Hepatic stellate cell (primary cell): ENCODE results near the gene DAB2.

Source experiments
- DNase-seq: peaks from one replicate; pipeline ENCODE4 v3.0.0; 2011; ENCODE audit warnings: low spot score

Gene DAB2

GRCh38 chr5:39447968-39448367 is 23.2 kb upstream of the DAB2 start:
- DNase-seq, result no peak

GRCh38 chr5:39447059-39447458 is 22.3 kb upstream of the DAB2 start:
- no peak for DNase-seq

DNA sequence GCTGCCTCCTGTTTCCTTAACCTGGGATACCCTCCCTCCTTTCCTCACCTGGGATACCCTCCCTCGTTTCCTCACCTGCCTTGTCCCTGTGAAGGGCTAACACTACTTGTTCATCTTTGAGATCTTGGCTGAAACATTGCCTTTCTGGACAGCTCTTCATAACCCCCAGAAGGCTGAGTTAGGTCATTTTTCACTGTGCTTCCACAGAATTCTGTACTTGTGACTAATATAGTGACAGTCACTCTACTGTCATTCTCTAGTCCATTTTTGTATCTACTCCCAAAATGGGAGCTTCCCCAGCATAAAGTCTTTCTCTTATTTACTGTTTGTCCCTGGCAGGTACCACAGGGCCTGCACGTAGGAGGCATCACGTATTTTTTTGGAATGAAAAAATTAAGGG is 21.5 kb upstream of the DAB2 start:
- no peak for DNase-seq

- no peak for DNase-seq
Observed at GRCh38 chr5:39443911-39444310, 19.1 kb upstream of the DAB2 start.

DNA sequence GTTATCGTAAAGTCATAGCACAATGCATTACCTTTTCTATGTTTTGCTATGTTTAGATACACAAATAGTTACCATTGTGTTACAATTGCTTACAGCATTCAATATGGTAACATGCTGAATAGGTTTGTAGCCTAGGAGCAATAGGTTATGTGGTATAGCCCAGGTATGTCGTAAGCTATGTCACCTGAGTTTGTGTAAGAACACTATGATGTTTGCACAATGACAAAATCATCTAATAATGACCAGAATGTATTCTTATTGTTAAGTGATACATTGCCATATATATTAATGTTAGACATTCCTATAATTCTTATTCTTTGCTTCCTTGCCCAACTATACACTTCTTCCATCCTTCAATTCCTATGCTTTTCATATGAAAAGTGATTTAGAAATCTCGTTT is 18.2 kb upstream of the DAB2 start:
- no peak for DNase-seq

DNA sequence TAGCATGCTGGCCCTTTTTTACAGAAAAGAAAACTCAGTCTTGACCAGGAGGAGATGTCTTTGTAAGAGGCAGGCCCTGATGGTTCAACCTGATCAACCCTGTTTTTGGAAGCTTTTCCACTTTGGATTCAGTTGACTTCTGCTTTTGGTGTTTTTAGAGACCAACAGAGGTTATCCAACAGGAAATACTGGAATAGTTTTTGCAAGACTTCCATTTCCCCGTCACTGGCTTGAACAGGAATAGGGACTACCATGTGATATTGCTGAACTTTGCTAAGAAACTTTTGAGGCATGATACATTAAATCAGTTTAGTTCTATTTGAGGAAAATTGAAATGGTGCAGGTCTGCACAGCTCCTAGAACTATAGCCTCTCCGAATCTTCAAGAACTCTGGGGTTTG is 17.1 kb upstream of the DAB2 start:
- no peak for DNase-seq

DNA sequence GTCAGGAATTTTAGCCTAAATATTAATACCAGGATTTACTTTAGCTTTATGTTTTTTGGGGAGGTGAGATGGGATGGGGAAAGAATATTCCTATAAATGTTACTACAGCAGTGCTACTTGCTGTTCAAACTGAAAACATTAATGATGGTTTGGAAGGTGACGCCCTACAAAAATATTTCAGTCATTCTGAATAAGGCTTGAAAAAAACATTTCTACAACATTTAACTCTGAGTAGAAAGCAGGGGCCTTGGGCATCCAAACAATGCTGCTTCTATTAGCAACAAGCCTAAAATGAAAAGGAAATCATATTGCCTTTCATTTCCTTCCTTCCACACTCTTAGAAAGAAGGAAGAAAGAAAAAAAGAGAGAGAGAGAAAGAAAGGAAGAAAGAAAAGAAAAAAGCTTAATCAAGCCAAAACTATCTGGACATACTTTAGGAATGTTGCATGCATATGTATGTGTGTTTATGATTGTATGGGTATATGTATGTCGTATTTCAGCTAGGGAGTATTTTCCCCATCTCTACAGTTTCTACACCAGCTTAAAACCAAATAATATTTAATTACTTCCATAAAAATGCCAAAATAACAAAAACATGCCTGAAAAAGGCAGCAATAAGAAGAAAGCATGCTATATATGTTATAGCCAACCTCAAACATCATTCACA is 16.3 kb upstream of the DAB2 start:
- no peak for DNase-seq

DNA sequence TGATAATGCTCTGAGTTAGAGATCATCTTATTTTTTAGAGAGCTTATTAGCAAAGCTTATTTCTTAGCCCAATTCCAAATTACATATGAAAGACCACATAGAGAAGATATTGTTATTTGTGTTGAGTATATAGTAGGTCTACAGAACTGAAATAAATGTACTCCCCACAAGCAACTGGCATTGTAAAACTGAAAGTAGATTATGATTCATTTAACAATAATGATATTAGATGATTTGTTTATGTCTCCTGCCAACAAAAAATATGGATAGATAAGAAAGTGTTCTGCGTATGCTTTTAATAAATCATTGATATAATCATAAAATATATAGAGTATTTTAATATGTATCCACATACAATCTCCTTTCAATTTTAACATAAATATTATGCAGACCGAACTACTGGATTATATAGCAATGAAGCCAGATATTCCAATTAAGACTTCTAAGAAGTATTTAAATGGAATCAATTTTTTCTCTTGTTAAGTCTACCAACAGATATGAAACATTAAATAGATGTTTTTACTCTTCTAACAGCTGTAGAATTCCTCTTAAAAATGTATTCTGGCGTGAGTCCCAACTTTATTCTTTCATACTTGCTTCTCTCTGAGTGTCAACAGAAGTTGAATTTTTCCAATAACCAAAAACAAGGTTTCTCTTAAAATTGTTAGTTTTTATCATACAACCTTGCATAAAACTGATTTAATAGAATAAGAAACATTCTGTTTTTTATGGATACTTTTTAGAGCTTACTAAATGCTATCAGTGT is 15.6 kb upstream of the DAB2 start:
- no peak for DNase-seq

- no peak for DNase-seq
Observed at GRCh38 chr5:39439582-39440162, 14.9 kb upstream of the DAB2 start.

- DNase-seq, result no peak
Observed at GRCh38 chr5:39437467-39437866, 12.7 kb upstream of the DAB2 start.

GRCh38 chr5:39433848-39434247 is 9.1 kb upstream of the DAB2 start:
- no peak for DNase-seq

DNA sequence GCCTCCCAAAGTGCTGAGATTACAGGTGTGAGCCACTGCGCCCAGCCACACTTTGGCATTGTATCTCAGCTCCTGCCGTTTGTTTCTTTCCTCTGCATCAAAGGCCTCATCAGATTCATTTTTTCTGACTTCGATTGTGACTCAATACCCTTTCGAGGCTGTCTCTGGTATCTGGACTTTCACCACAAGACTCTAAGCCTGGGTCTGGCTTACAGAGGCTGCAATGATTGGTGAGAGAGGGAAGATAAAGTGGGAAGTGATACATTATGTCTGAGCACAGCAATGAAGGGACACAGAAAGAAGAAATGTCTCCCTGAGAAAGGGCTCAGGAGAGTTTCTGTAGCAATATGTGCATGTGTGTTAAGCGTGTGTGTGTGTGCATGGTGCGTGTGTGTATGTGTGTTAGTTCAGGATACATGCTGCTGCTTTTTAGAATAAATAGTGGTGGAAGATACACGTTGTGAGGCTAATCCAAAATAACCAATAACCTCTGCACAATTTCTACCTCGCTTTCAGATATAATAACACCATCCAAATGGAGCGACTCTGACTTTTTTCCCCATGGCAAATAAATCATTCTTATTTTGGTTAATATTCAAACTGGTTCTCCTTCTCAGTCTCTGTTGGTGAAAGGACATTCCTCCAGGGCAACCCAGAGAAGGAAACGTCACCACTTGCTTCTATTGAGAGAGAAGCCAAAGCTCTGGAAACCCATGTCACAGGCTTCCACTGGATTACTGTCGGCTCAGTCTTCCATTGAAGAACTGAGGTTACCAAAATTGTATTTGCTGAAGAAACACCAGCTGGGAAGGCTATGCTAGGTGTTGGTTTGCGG is 8.1 kb upstream of the DAB2 start:
- DNase-seq, result no peak

DNA sequence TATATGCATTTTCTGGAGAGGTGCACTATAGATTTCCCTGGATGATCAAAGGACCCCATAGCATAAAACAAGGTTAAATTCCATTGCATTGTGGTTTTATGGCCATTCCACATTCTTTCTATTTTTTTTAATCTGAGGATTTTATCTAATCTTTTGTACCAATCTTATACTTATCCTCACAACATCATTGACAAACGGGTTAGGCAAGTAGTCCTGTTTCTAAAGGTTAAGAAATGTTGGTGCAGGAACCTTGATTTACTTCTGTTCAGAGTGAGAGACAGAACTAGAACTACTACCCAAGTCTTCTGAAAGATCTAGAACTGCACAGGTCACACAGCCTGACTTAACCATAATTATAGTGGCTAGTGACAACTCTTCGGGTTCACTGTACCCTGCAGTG is 5.7 kb upstream of the DAB2 start:
- no peak for DNase-seq

- DNase-seq, result no peak
Observed at GRCh38 chr5:39428640-39429039, 3.9 kb upstream of the DAB2 start.

DNA sequence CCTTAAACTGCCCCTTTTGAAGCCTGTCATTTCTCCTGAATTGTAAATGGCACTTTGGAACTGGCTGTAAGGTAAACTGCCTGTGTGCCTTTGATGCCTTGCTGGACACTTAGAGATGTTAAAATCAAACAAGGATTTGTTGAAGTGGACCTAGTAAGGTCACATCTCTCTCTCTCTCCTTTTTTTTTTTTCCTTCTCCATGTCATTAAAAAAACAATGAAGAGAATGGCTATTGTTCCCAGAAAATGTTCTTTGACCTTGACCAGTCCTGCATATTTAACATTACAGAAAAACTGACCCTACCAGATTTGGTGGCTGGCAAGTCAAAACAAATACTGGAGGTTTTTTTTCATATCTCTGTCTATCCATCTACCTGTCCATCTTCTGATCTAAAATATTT is 2.9 kb upstream of the DAB2 start:
- no peak for DNase-seq

GRCh38 chr5:39427229-39427628 is 2.4 kb upstream of the DAB2 start:
- DNase-seq, result peak; percentile 66

- no peak for DNase-seq
Observed at GRCh38 chr5:39426746-39427105, 1.9 kb upstream of the DAB2 start.

- DNase-seq, result no peak
Observed at GRCh38 chr5:39426051-39426745, 1.4 kb upstream of the DAB2 start.

DNA sequence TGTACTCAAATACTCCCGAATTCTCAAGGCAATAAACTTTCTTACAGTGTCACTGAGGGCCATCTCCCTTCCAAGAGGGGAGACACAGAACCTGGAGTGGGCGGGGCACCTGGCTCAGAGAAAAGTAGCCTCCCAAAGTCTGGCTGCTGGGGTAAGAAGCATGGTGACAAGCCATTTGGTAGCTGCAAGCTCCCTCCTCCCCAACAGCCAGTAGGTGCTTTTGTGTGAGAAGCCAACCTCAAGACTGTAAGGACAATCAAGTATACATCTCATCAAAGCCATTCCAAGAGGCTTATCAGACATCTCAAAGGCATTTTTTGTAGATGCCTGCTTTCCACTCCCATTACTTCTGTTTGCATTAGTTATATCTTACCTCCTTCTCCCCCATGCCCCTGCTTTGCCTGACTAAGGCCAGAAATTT is 1.4 kb downstream of the DAB2 start:
- DNase-seq, result no peak

DNA sequence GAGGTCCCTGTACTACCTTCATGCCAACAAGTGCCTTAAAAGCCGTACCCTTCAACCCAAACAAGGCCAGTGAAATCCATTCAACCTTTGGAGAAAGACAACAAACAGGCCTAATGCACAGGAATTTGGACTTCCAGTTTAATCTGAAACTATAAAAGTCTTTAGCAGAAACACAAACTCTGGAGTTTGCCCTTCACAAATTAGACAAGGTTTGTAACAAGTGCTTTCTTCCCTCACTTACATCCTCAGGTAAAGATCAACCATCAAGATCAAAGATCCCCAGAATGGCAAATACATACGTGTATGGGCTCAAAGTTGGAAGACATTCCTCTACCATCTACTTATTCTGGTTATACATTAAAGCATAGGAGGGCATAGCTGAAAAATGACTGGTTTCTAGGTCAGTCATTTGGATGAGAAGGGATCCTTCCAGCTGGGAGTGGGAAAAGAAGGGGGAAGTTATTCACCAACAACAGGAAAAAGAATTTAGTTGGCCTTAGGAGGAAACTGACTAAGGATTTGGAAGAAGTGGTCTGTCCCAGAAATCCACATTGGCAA is 2.0 kb downstream of the DAB2 start:
- DNase-seq, result no peak

DNA sequence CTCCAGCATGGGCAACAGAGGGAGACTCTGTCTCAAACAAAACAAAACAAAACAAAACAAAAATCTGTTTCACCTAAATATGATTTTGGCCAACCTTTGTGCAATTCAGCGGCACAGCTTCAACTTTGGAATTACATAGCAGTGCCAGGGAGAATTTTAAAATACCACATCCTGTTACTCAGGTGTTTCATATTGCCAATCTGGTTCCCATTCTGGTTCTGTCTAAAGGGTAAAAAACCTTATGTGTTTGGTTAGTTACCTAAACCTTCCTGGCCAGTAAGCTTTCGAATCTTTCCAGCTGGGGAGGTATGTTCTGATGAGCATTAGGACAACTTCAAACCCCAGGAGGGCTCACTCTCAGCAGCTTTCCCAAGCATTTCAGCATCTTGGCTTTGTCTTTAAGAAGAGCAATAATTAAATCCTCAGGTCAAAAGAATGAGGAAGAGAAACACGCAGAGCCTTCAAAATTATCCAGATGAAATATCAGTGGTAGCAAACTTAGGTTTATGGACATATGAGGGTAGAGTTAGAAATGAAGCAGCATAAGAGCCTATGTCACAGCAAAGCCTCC is 2.7 kb downstream of the DAB2 start:
- no peak for DNase-seq
